Measurements from ENCODE around the gene CSTF2.

GRCh38 chrX:100829730-100830129, 9.5 kb downstream of the CSTF2 start:
- TF ChIP-seq CTCF (IDR thresholded peaks at IDR 0.05): no peak
- no peak for TF ChIP-seq POLR2A (IDR thresholded peaks at IDR 0.05)

Data from adrenal gland (tissue), 5 donors.